GM12872 (cell line): ENCODE results near the gene SPTLC3.

Experiments used
- CTCF ChIP-seq: IDR thresholded peaks from 3 replicates; pipeline ENCODE4 v1.5.1; 2011; ENCODE audit warnings: low read depth, mild to moderate bottlenecking, low read length, moderate library complexity; ENCODE audit not compliant: insufficient read depth

Gene SPTLC3

GRCh38 chr20:13130061-13130706 lies 121.4 kb downstream of the SPTLC3 start:
- no peak for TF ChIP-seq CTCF

- no peak for TF ChIP-seq CTCF
Measured at GRCh38 chr20:13130707-13131103, 121.9 kb downstream of the SPTLC3 start.

DNA sequence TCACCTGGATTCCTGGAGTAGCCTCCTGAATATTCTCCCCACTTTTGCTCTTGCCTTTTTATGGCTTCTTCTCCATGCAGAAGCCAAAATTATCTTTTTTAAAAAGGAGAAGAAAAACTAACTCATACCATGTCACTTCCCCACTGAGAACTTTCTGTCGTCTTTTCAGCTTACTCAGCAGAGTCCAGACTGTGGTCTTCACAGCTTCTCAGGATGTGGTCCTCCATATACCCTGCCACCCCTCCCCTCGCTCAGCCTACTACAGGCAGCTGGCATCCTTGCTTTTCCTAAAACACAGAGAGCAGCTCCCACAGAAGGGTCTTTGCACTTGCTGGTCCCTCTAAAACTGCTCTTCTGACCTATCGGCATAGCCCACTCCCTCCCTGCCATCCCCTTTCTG lies 122.9 kb downstream of the SPTLC3 start:
- no peak for TF ChIP-seq CTCF

DNA sequence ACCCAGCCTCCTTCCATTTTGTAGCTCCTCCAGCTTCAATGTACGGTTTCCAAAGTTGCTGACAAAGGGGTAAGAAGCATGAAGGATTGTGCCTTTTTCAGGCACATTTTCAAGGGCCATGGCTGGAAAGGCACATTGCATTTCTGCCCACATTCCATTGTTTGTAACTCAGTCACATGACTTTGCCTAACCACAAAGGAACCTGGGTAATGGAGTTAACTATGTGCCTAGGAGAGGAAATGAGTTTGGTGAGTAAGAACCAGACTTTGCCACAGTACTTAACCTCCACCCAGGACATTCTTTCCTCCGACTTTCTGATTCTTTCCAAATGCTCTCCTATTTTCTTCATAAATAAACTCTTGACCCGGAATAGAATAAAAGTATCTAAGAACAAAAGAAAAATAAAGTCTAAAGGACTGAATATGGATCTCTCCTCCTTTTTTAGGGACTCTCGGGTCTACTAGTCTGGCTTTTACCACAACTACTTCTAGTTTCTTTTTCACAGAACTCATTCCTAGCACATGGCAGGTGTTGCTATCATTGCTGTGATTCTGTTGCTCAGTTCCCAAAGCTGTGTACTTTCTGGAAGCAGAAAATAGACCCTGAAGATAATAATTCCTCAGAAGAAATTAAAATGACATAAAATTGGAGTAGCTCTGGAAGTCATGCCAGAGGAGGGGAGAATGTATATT lies 130.8 kb downstream of the SPTLC3 start:
- TF ChIP-seq CTCF = no peak

DNA sequence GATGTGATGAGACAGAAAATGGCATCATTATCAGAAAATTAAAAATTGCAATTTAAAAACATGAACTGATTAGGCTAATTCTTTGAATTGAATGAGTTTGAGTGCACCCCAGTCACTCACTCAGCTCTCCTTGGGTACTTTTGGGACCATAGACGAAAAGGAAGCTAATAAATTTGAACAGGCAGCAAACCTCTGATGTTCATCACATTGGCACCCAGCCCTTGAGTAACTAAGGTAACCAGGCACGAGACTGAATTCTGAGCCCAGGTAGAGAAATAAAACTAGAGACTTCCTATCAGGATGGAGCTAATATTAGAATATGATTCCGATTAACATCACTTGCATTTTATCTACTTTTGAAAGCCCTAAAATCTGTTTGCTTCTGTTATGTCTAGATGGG lies 131.4 kb downstream of the SPTLC3 start:
- TF ChIP-seq CTCF = no peak

DNA sequence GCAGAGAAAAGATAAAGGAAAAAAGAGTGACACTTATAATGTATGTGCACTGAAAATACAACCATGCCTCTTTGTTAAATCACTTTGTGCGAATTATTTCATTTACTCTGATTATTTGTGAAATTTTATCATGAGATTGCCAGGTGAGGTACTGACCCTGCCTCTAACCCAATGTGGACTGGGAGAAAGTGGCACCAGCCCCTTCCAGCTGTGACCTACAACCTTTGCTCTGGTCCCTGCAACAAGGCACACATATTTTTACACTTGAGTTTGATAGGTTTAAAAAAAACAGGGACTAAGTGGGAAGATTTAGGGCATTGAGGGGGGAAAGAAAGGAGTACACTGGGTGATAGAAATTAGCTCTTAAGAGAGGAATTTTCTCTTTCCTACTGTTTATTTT lies 132.0 kb downstream of the SPTLC3 start:
- TF ChIP-seq CTCF = no peak

DNA sequence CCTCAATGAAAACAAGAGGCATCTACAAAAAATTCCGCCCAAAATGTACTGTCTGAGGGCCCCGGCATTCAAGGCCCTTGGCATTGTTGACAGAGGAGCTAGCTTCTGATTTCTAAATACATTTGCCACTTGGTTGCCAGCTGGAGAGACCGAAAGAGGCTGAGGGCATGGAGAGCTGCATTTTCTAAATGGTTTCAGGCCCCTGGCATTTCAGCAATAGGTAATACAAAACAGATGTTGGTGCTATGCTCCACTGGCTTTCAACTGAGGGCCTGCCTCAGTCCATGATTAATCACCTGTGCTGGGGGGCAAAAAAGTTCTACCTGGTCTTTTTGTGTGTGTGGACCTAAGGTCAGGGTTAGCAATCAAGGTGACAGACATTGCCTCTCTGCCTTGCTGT lies 132.8 kb downstream of the SPTLC3 start:
- TF ChIP-seq CTCF = no peak
